ENCODE measurements around the gene AKAP12.

- no peak for TF ChIP-seq EZH2 (IDR thresholded peaks at IDR 0.05)
- no peak for TF ChIP-seq POLR2AphosphoS5 (IDR thresholded peaks at IDR 0.05; ENCODE audit: borderline replicate concordance, low read depth, low read length)
- TF ChIP-seq FOXP2 (optimal IDR thresholded peaks at IDR 0.05; ENCODE audit: control extremely low read depth, extremely low read length, insufficient read depth) = no peak
Observed at GRCh38 chr6:151224076-151224475, 15.7 kb upstream of the AKAP12 start.

Measured in SK-N-MC (cell line).